SK-N-MC (cell line): ENCODE measurements around the gene NKAPD1.

Experiments
- EZH2 ChIP-seq: fragments of 200-600 bp; sonication (generic); IDR thresholded peaks from one replicate; pipeline ENCODE4 v1.6.1; 2017; ENCODE audit warnings: antibody characterized with exemption
- FOXP2 ChIP-seq: optimal IDR thresholded peaks from 2 replicates; pipeline ENCODE3; 2011; ENCODE audit warnings: mild to moderate bottlenecking, moderate library complexity; ENCODE audit not compliant: insufficient read depth; ENCODE audit errors: extremely low read length, control extremely low read depth
- POLR2AphosphoS5 ChIP-seq: IDR thresholded peaks from 2 replicates; pipeline ENCODE4 v1.6.1; 2012; ENCODE audit warnings: mild to moderate bottlenecking, low read depth, low read length, borderline replicate concordance

DNA sequence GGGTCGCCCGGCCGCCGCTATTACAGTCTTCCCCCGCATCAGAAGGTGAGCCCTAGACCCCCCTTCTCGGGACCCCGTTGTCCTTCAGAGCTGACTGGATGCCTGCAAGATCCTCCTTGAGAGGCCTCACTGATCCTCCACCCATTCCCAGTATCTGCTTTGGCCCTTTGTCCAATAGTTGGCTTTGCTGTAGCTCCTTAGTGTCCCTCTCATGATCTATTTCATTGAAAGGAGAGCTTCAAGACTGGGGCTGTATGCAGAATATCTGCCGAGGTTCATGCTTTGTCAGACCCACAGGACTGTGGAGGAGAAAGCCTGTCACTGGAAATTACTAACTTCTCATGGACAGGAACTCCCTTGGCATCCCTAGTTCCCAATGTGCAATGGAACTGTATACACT is 48.4 kb upstream of the NKAPD1 start:
- TF ChIP-seq EZH2 = no peak
- no peak for TF ChIP-seq POLR2AphosphoS5
- no peak for TF ChIP-seq FOXP2
